Esophagus muscularis mucosa (tissue), 4 donors: Measurements from ENCODE around the gene CAMSAP1.

ENCODE experiments used
- CTCF ChIP-seq, 3 experiments: fragments of 200-600 bp in 2 of 3; fragments of 450-650 bp in 1 of 3; sonication (generic) in 2 of 3; IDR thresholded peaks; one replicate each; pipeline ENCODE4 v1.5.1; 2017 to 2019; ENCODE audit warnings: antibody characterized with exemption in 3 of 3, mild to moderate bottlenecking in 2 of 3, moderate library complexity in 1 of 3
- EP300 ChIP-seq: sonication (generic); formaldehyde crosslinking; IDR thresholded peaks from one replicate; pipeline ENCODE4 v1.6.1; 2017; ENCODE audit warnings: antibody characterized with exemption
- POLR2A ChIP-seq: fragments of 450-650 bp; IDR thresholded peaks from one replicate; pipeline ENCODE4 v1.6.1; 2017; ENCODE audit warnings: antibody characterized with exemption, moderate library complexity, mild to moderate bottlenecking, low read depth
- POLR2AphosphoS5 ChIP-seq, 2 donors: sonication (generic); formaldehyde crosslinking; IDR thresholded peaks; one replicate each; pipeline ENCODE4 v1.6.1; 2017; ENCODE audit warnings: antibody characterized with exemption in 2 of 2

DNA sequence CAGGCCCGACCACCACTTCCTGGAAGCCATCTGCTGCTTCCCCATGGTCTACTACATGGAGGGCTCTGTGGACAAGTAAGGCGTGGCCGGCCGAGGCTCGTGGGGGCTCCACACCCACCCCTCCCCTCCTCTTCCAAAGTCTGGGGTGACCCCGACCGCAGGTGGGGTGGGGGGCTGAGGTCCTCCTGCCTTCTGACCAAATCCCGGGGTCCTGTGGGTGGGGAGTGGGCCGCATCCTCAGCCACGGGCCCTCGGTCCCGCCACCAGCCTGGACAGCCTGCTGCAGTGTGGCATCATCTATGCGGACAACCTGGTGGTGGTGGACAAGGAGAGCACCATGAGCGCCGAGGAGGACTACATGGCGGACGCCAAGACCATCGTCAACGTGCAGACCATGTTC lies 128.9 kb downstream of the CAMSAP1 start:
- no peak for TF ChIP-seq CTCF (IDR thresholded peaks at IDR 0.05)
- TF ChIP-seq POLR2AphosphoS5 (IDR thresholded peaks at IDR 0.05), result no peak
- TF ChIP-seq EP300, result no peak
- TF ChIP-seq POLR2A, result no peak
